DMS114 treated with DMSO at 0.1 percent for 48 hours (cell line): ENCODE results near the gene TRIM34.
"Not testable (repeated sequence)": the region's sequence is repeated elsewhere in the genome, so short reads cannot be mapped to it uniquely, and the experiment has no call there.

ENCODE experiments used
- DNase-seq: peaks from one replicate; lab custom pipeline; 2025; ENCODE audit not compliant: unreplicated experiment; lab: John Stamatoyannopoulos, UW

TRIM34 gene, protein sequence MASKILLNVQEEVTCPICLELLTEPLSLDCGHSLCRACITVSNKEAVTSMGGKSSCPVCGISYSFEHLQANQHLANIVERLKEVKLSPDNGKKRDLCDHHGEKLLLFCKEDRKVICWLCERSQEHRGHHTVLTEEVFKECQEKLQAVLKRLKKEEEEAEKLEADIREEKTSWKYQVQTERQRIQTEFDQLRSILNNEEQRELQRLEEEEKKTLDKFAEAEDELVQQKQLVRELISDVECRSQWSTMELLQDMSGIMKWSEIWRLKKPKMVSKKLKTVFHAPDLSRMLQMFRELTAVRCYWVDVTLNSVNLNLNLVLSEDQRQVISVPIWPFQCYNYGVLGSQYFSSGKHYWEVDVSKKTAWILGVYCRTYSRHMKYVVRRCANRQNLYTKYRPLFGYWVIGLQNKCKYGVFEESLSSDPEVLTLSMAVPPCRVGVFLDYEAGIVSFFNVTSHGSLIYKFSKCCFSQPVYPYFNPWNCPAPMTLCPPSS

DNA sequence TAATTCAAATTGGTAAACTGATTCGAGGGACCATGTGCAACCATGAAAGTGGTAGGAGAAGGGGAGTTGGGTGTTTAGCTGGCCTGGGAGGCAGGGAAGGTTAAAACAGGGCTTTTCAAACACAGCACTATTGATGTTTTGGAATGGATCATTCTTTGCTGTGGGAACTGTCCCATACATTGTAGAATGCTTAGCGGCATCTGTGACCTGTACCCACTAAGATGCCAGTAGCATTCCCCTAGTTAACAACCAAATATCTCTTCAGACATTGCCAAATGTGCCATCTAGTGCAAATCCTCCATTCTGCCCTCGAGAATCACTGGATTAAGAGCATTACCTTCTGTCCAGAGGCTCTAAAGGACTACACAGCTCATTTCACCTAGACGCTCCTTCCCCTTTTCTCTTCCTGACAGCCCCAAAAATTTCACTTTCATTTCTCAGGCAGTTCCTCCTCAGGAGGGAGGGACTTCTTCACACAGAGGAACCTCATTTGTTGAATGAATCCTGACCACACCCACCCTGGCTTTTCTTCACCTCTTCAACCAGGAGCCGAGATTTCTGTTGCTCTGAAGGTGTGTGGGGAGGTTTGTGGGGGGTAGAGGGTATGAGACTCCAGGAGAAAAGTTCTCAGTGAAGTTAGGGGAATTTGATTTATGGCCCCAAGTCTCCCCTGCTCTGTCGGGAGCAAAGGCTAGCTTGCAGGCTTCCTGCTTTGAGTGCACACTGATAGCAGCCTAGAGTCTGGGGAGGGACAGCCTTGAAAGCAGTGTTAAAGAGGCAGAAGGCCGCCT, at the start of gene TRIM34:
TSS of gene TRIM34 (plus strand) at position 513 of the 791 bp plus-strand sequence. CDS start 7,331 bp downstream, outside the sequence.
- DNase-seq: no peak

DNA sequence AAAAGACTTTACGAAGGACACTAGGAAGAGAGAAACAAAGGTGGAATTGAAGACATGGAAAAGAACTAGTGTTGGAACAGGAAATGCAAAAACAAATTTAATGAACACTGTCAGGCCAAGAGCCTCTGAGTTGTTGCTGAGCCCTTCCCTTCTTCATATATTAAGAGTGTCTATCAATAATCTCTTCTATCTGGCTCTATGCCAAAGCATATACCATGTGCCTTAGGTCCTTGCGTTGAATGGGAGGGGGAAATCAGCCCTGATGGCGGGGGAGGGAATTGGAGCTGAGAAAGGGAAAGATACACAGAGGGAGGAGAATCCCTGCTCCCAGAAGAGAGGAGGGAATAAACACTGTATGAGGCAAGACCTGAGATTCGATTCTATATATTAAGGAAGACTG, 49.6 kb upstream of the TRIM34 start:
- no peak for DNase-seq

DNA sequence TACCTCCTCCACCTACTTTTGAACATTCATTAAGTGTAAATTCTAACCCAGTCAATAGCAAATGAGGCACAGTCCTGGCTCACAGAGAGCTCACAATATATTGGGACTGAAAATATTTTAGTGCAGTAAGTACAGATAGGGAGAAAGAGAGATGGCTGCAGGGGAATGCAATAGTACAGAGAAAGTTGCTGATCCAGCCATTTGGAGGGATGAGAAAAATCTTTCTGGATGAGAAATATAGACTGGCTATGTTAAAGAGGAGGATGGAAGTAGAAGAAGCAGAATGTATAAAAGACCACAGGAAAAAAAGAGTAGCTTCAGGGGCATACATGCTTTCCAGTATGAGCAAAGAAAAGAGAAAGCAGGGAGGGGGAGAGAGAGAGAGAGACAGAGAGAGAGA, 47.7 kb upstream of the TRIM34 start:
- DNase-seq: no peak

DNA sequence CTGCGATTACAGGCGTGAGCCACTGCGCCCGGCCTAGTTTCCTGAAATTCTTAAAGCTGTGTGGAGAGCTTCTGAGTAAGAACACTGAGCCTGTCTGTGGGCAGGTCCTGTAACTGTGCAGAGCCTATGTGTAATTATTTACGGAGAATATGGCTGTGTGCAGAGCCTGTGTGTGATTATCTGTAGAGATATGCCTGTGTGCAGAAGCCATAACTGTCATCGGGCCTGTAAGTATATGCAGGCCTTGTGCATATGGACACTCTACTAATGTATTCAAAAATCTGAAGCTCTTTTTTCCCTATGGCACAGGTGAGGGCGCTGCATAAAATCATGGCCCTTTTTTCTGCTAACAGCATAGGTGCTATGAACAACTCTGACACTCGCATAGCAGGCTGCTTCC, 44.2 kb upstream of the TRIM34 start, which contains the start of gene OR52B6:
TSS of gene OR52B6 (plus strand) at position 301 of the 400 bp plus-strand sequence. CDS start at position 301, 0 bp downstream.
- DNase-seq: no peak

DNA sequence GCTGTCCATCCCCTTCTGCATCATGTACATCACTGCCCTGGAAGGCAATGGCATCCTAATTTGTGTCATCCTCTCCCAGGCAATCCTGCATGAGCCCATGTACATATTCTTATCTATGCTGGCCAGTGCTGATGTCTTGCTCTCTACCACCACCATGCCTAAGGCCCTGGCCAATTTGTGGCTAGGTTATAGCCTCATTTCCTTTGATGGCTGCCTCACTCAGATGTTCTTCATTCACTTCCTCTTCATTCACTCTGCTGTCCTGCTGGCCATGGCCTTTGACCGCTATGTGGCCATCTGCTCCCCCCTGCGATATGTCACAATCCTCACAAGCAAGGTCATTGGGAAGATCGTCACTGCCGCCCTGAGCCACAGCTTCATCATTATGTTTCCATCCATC, 43.8 kb upstream of the TRIM34 start:
- DNase-seq: no peak

DNA sequence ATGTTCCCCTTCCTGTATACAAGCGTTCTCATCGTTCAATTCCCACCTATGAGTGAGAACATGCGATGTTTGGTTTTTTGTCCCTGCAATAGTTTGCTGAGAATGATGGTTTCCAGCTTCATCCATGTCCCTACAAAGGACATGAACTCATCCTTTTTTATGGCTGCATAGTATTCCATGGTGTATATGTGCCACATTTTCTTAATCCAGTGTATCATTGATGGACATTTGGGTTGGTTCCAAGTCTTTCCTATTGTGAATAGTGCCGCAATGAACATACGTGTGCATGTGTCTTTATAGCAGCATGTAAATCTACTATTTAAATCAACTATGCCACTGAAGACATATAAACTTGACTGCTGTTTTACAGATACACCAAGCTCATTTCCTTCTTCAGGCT, 40.3 kb upstream of the TRIM34 start:
- DNase-seq: not testable (repeated sequence)

DNA sequence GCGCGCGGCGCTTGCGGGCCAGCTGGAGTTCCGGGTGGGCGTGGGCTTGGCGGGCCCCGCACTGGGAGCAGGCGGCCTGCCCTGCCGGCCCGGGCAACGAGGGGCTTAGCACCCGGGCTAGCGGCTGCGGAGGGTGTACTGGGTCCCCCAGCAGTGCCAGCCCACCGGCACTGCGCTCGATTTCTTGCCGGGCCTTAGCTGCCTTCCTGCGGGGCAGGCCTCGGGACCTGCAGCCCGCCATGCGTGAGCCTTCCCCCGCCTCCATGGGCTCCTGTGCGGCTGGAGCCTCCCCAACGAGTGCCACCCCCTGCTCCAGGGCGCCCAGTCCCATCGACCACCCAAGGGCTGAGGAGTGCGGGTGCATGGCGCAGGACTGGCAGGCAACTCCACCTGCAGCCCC, 34.9 kb upstream of the TRIM34 start:
- not testable (repeated sequence) for DNase-seq

DNA sequence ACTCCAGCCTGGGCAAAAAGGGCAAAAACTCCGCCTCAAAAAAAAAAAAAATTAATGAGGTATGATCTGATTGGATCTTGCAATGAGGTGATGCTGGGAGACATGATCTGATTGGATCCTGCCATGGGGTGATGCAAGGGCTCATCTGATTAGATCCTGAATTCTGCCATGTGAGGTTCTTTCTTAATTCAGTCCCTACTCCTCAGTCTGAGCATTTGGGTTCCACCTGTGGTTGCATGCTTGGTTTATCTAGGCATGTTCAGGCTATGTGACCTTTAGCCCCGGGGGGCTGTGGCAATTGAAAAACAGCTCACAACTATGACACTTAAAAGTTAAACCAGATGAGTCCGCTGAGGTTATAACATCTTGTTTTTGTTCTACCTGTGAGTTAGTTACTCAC, 33.2 kb upstream of the TRIM34 start:
- DNase-seq: no peak

DNA sequence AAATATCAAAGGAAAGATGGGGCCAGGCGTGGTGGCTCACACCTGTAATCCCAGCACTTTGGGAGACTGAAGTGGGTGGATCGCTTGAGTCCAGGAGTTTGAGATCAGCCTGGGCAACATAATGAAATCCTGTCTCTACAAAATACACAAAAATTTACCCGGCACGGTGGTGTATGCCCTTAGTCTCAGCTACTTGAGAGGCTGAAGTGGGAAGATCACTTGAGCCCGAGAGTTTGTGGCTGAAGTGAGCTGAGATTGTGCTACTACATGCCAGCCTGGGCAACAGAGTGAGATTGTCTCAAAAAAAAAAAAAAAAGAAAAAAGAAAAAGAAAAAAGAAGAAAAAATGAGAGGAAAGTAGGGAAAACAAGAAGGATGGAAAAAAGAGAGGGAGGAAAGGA, 32.2 kb upstream of the TRIM34 start:
- DNase-seq: no peak

DNA sequence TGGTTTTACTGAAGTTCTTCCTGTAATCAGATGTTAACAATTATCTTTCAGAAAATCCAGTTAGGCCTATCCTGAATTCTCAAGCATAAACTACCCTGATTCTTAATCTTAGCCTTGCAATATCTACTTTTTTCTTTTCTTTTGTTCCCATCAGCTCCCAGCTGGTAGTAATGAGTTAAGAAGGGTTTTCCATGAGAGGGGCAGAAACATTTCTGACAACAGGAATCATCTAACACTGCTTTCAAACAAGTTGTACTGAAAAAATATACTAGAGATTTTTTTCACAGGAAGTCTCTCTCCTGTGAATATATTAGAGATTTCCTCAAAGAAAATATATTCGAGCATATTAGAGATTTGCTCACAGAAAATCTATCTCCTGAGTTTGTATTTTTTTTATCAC, 31.7 kb upstream of the TRIM34 start:
- no peak for DNase-seq

DNA sequence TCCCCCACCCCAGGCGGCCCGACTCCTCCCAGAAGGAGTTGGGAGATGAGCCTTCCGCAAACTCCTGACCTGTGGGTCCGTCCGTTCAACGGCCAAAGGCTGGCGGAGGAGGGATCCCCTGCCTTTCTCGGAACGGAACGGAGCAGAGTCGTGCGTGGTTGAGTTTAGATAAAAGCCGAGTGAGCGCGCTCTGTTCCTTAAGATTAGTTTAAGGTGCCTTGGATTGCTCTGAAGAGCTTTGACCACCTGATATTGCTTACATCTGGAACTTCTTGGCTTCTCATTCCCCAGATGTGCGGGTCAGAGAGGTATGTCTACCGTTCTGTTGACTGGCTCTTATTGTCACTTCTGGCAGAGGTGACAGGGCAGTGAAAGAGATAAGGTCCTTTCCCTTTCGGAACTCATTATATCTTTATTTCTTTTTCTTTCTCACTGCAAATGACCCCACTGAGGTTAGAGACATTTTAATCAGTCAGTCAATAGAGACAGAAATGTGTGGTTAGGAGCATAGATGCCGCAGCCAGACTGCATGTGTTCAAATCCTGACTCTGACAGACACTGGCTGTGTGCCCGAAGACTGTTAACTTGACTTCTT, 28.1 kb upstream of the TRIM34 start, which contains the start of gene TRIM6:
TSS of gene TRIM6 (plus strand) at position 31 of the 595 bp plus-strand sequence. CDS start at position 292, 261 bp downstream.
- DNase-seq: no peak

DNA sequence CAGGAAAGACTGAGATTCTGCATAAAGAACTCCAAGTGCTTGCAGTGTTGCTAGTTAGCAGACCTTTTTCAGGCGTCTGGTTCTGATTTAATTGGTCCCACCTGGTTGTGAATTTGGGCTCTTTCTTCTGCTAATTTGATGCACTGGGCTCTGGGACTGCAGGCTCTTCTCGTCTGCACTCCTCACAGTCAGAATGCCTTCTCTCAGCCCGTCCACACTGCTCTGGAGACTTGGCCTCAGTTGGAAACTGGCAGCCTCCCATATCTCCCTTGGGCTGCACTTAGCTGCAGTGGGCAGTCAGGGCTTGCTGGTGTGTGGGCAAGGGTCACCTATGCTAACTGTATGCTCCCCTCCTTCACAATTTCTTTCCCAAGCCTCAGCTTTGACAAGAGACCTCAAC, 26.8 kb upstream of the TRIM34 start:
- DNase-seq: no peak

DNA sequence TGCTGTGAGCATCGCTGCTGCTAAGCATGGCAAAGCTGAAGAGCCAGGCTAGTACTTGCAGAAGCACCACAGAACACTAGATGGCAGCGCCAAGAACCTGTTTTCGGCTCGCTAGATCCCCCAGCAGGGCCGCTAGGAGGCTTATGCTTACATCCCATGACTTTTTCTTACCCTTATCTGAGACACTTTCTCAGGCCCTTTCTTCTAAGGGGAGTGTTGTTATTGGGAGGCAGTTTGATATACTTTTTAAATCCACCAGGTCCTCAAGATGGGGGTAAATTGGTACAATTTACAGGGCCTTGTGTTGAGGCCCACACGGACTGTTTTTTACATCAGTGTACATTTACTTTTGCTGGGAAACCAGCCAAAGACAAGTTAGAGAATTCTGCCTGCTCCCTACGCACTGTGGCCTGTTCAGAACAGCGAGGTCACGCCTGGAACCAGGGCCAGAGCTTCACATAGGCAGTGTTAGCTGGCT, 24.4 kb upstream of the TRIM34 start:
- DNase-seq: peak; percentile 20

DNA sequence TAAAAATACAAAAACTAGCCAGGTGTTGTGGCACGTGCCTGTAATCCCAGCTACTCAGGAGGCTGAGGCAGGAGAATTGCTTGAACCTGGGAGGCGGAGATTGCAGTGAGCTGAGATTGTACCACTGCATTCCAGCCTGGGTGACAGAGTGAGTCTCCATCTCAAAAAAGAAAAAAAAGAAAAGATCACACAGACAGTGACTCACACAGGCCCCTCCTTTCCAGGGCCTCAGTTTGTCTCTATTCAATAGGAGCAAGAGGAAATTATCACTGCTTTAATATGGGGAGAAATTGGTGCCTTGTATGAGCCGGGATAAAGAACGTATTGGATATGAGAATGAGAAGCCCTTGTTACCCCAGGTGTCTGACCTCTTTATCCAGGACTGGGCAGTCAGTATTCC, 22.0 kb upstream of the TRIM34 start:
- not testable (repeated sequence) for DNase-seq

DNA sequence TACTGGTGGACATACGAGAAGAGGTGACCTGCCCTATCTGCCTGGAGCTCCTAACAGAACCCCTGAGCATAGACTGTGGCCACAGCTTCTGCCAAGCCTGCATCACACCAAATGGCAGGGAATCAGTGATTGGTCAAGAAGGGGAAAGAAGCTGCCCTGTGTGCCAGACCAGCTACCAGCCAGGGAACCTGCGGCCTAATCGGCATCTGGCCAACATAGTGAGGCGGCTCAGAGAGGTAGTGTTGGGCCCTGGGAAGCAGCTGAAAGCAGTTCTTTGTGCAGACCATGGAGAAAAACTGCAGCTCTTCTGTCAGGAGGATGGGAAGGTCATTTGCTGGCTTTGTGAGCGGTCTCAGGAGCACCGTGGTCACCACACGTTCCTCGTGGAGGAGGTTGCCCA, 21.5 kb upstream of the TRIM34 start:
- DNase-seq: no peak

DNA sequence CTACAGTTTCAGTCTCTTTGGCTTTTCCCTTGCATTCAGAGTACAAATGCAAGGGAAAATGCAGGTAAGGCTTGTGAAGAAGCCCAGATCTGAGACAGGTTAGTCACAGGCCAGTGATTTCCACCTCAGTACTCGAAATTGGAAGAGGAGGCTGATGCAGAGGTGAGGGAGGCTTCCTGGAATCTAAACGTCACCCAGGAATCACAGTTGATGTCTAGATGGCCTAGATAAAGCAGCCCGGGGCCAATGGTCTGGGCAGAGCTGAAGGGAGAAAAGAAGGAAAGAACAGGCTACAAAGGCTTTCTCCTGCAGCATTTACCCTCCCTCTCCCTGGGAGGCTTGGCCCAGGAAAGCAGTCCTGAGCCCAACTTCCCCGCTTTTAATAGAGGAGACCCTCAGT, 19.9 kb upstream of the TRIM34 start:
- no peak for DNase-seq

DNA sequence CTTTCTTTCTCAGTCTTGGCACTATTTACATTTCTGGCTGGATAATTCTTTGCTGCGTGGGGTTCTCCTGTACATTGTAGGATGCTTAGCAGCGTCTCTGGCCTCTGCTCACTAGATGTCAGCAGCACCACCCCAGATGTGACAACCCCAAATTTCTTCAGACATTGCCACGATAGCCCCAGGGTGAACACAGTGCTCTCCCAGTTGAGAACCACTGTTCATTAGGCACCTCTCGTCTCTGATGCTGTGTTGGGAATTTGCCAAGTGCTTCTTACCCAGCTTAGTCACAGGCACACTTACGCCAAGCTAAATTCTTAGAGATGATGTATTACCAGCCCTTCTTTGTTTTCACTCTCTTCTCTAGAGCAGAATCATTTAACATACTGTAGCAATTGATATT, 19.0 kb upstream of the TRIM34 start:
- DNase-seq: no peak

DNA sequence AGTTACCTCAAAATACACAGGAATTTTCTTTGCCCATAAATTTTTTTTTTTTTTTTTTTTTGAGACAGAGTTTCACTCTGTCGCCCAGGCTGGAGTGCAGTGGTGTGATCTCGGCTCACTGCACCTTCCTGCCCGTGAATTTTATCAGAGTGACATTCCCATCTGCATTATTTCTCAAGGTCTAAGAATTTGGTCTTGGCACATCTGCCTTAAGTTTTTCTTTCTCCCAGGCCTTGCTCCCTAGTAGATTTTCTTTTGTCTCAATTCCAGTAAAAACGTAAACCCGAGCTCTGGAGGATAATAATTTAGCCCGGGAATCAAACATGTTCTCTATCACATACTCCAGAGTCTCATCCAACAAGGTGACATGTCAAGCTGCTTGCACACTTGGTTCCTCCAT, 16.0 kb upstream of the TRIM34 start:
- DNase-seq: no peak

DNA sequence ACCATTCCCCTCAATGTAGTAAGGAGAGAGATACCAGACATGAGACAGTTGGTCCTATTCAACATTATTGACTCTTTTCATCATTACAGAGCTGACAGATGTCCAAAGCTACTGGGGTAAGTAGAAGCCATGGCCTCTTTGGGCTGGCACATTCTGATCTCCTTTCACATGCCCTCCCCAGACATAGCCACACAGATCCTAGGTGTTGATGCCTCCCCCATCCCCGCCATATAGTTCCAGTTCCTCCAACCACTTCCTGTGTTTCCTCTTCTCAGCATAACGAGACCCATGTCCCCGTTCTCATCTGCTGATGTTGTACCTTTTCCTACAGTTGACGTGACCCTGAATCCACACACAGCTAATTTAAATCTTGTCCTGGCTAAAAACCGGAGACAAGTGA, 14.4 kb upstream of the TRIM34 start:
- DNase-seq: no peak

DNA sequence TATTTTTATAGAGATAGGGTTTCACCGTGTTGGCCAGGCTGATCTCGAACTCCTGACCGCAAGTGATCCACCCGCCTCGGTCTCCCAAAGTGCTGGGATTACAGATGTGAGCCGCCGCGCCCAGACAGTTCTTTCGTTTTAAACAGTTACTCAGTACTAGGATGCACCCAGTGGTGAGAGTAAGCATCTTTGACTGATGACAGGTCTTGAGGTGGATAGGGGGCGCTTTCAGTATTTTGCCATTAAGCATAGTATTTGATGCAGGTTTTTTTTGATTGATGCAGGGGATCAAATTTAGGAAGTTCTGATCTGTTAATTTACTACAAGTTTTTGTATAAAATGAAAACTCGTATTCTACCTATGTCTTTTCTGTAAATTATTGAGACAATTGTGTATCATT, 13.2 kb upstream of the TRIM34 start:
- DNase-seq: no peak

DNA sequence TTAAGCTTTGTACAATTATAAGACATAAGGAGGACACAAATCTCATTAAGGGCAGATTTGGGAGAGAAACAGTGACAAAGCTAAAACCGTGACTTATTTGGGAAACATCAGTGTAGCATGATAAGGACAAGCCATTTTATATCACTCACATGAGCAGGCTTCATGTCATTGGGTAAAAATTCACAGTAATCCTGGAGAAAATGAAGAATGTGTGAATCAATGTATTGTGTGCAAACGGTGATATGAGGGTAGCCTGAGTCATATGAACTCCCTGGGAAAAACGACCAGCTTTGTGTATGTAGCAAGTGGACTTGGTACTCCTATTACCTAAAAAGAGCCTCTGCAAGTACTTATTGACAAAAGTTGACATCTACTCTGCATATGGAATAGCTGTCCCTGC, 6.0 kb upstream of the TRIM34 start:
- no peak for DNase-seq
